Measurements from ENCODE around the gene CEP170. TPM values are rescaled to one million over a fixed set of nuclear protein-coding genes. Genes with fewer than 3 reads are reported as not detected.
"Not testable (repeated sequence)": the region's sequence is repeated elsewhere in the genome, so short reads cannot be mapped to it uniquely, and the experiment has no call there.

CEP170 gene
- total RNA-seq, 1 donor from 2014 or later, result 51.1 TPM

GRCh38 chr1:243216741-243217140, 38.3 kb downstream of the CEP170 start:
- H3K4me1 ChIP-seq (ENCODE audit: control insufficient read depth in 3 of 3, insufficient read depth in 3 of 3, low read length in 3 of 3), result no peaks in the 10 kb centered on the region
- no peak overlapping the region for H3K4me3 ChIP-seq (ENCODE audit: low read length in 3 of 3)
- no peaks in the 10 kb centered on the region for H3K9me3 ChIP-seq (ENCODE audit: control insufficient read depth in 3 of 3, low read length in 3 of 3)
- peaks cover 5 to 20% (median 12%) of the 10 kb centered on the region in 3 donors for H3K36me3 ChIP-seq (ENCODE audit: control insufficient read depth in 3 of 3, insufficient read depth in 3 of 3, low read length in 3 of 3)
- H3K9ac ChIP-seq (ENCODE audit: low read depth in 1 of 3, low read length in 3 of 3), result no peak overlapping the region
- no peak overlapping the region for H3K27ac ChIP-seq (ENCODE audit: low read depth, low read length)
- no peaks in the 10 kb centered on the region for H3K27me3 ChIP-seq (ENCODE audit: control insufficient read depth in 3 of 3, insufficient read depth in 3 of 3, low read length in 3 of 3)

GRCh38 chr1:243215276-243215875, 39.7 kb downstream of the CEP170 start:
- not testable (repeated sequence) for H3K4me1 ChIP-seq (ENCODE audit: control insufficient read depth in 3 of 3, insufficient read depth in 3 of 3, low read length in 3 of 3); H3K27ac ChIP-seq (ENCODE audit: low read depth, low read length); H3K4me3 ChIP-seq (ENCODE audit: low read length in 3 of 3); H3K27me3 ChIP-seq (ENCODE audit: control insufficient read depth in 3 of 3, insufficient read depth in 3 of 3, low read length in 3 of 3); H3K9ac ChIP-seq (ENCODE audit: low read depth in 1 of 3, low read length in 3 of 3); H3K9me3 ChIP-seq (ENCODE audit: control insufficient read depth in 3 of 3, low read length in 3 of 3)
- peaks cover 0 to 12% (median 3%) of the 10 kb centered on the region in 3 donors for H3K36me3 ChIP-seq (ENCODE audit: control insufficient read depth in 3 of 3, insufficient read depth in 3 of 3, low read length in 3 of 3)

DNA sequence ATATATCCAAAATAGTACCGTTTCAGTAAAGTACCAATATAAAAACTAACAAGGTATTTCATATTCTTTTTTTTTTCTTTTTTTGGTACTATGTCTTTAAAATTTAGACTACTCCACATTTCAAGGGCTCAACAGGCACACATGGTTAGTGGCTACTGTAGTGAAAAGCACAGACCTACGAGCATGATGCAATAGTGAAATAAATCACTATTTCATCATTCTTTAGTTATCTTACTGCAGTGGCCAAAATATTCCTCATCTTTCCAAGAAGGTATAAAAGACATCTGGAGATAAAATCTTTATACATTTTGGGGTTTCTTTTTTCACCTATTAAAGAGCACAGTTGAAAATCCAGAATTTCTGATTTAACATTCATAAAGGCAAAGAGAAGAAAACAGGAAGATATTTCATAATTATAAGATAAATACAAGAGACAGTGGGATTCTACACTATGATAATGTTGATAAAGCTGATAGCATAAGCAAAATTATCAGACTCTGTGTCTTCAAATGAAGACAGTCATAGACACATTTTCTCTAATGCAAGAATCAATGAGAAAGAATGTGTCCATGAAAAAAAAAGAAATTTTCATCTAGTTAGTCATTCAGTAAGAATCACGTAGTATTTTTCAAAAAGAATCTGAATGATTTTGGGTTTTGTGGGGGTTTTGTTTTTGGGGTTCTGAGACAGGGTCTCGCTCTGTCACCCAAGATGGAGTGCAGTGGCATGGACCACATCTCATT, 41.9 kb downstream of the CEP170 start:
- peaks cover 0 to 5% (median 0%) of the 10 kb centered on the region in 3 donors for H3K36me3 ChIP-seq (ENCODE audit: control insufficient read depth in 3 of 3, insufficient read depth in 3 of 3, low read length in 3 of 3)
- H3K9ac ChIP-seq (ENCODE audit: low read depth in 1 of 3, low read length in 3 of 3), result no peak overlapping the region
- no peak overlapping the region for H3K4me3 ChIP-seq (ENCODE audit: low read length in 3 of 3)
- no peaks in the 10 kb centered on the region for H3K4me1 ChIP-seq (ENCODE audit: control insufficient read depth in 3 of 3, insufficient read depth in 3 of 3, low read length in 3 of 3)
- H3K27ac ChIP-seq (ENCODE audit: low read depth, low read length), result no peak overlapping the region
- H3K27me3 ChIP-seq (ENCODE audit: control insufficient read depth in 3 of 3, insufficient read depth in 3 of 3, low read length in 3 of 3), result no peaks in the 10 kb centered on the region
- no peaks in the 10 kb centered on the region for H3K9me3 ChIP-seq (ENCODE audit: control insufficient read depth in 3 of 3, low read length in 3 of 3)

DNA sequence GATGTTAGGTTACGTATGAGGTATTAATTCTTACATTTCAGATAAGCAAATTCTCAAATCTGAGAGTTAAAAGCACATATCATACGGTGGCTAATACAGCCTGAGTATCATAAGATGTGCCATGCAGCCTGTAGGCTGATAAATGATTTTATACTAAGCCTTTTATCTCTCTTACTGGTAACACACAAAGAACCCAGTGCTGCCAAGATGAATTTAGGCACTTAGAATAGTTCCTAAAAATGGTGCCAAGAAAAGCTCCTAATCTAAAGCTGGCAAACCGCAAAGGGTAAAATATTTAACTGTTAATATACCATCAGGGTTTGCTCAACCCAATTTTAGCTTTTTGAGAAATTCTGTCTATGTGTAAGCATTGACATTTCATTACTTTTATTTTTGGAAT, 43.1 kb downstream of the CEP170 start:
- H3K9ac ChIP-seq (ENCODE audit: low read depth in 1 of 3, low read length in 3 of 3); H3K27me3 ChIP-seq (ENCODE audit: control insufficient read depth in 3 of 3, insufficient read depth in 3 of 3, low read length in 3 of 3); H3K9me3 ChIP-seq (ENCODE audit: control insufficient read depth in 3 of 3, low read length in 3 of 3); H3K4me3 ChIP-seq (ENCODE audit: low read length in 3 of 3); H3K36me3 ChIP-seq (ENCODE audit: control insufficient read depth in 3 of 3, insufficient read depth in 3 of 3, low read length in 3 of 3); H3K27ac ChIP-seq (ENCODE audit: low read depth, low read length); H3K4me1 ChIP-seq (ENCODE audit: control insufficient read depth in 3 of 3, insufficient read depth in 3 of 3, low read length in 3 of 3): not testable (repeated sequence)

GRCh38 chr1:243205026-243205501, 50.0 kb downstream of the CEP170 start:
- H3K36me3 ChIP-seq (ENCODE audit: control insufficient read depth in 3 of 3, insufficient read depth in 3 of 3, low read length in 3 of 3); H3K27me3 ChIP-seq (ENCODE audit: control insufficient read depth in 3 of 3, insufficient read depth in 3 of 3, low read length in 3 of 3); H3K4me1 ChIP-seq (ENCODE audit: control insufficient read depth in 3 of 3, insufficient read depth in 3 of 3, low read length in 3 of 3); H3K4me3 ChIP-seq (ENCODE audit: low read length in 3 of 3); H3K9ac ChIP-seq (ENCODE audit: low read depth in 1 of 3, low read length in 3 of 3); H3K9me3 ChIP-seq (ENCODE audit: control insufficient read depth in 3 of 3, low read length in 3 of 3): not testable (repeated sequence)
- H3K27ac ChIP-seq (ENCODE audit: low read depth, low read length), result peak overlapping the region; percentile 13

GRCh38 chr1:243204336-243204735, 50.7 kb downstream of the CEP170 start:
- H3K4me1 ChIP-seq (ENCODE audit: control insufficient read depth in 3 of 3, insufficient read depth in 3 of 3, low read length in 3 of 3); H3K36me3 ChIP-seq (ENCODE audit: control insufficient read depth in 3 of 3, insufficient read depth in 3 of 3, low read length in 3 of 3); H3K27ac ChIP-seq (ENCODE audit: low read depth, low read length); H3K4me3 ChIP-seq (ENCODE audit: low read length in 3 of 3); H3K27me3 ChIP-seq (ENCODE audit: control insufficient read depth in 3 of 3, insufficient read depth in 3 of 3, low read length in 3 of 3); H3K9me3 ChIP-seq (ENCODE audit: control insufficient read depth in 3 of 3, low read length in 3 of 3); H3K9ac ChIP-seq (ENCODE audit: low read depth in 1 of 3, low read length in 3 of 3): not testable (repeated sequence)

- H3K27me3 ChIP-seq (ENCODE audit: control insufficient read depth in 3 of 3, insufficient read depth in 3 of 3, low read length in 3 of 3); H3K9me3 ChIP-seq (ENCODE audit: control insufficient read depth in 3 of 3, low read length in 3 of 3); H3K27ac ChIP-seq (ENCODE audit: low read depth, low read length): not testable (repeated sequence)
Observed at GRCh38 chr1:243203196-243203595, 51.9 kb downstream of the CEP170 start.

DNA sequence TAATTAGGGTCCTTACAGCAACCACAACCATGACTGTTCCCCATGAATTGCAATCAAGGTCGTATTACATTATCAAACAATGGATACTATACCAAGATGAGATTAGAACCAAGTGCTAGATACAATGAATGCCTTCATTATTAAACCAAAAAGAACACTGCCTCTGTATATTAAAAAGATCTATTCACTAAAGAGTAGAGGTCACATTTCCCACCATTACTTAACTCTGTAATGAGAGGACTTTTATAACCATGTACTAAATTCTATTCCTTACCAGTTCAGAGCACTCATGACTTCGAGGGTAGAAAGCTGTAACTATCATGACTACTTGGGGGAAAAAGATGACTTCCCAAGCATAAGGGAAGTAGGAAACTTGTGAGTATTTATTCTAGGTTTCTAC, 53.8 kb downstream of the CEP170 start:
- not testable (repeated sequence) for H3K27me3 ChIP-seq (ENCODE audit: control insufficient read depth in 3 of 3, insufficient read depth in 3 of 3, low read length in 3 of 3); H3K9me3 ChIP-seq (ENCODE audit: control insufficient read depth in 3 of 3, low read length in 3 of 3); H3K27ac ChIP-seq (ENCODE audit: low read depth, low read length); H3K9ac ChIP-seq (ENCODE audit: low read depth in 1 of 3, low read length in 3 of 3); H3K36me3 ChIP-seq (ENCODE audit: control insufficient read depth in 3 of 3, insufficient read depth in 3 of 3, low read length in 3 of 3); H3K4me1 ChIP-seq (ENCODE audit: control insufficient read depth in 3 of 3, insufficient read depth in 3 of 3, low read length in 3 of 3); H3K4me3 ChIP-seq (ENCODE audit: low read length in 3 of 3)

More at GRCh38 chr1:243203196-243203595, 51.9 kb downstream of the CEP170 start:
- not testable (repeated sequence) for H3K4me1 ChIP-seq (ENCODE audit: control insufficient read depth in 3 of 3, insufficient read depth in 3 of 3, low read length in 3 of 3); H3K9ac ChIP-seq (ENCODE audit: low read depth in 1 of 3, low read length in 3 of 3); H3K36me3 ChIP-seq (ENCODE audit: control insufficient read depth in 3 of 3, insufficient read depth in 3 of 3, low read length in 3 of 3); H3K4me3 ChIP-seq (ENCODE audit: low read length in 3 of 3)

- not testable (repeated sequence) for H3K4me3 ChIP-seq (ENCODE audit: low read length in 3 of 3); H3K27ac ChIP-seq (ENCODE audit: low read depth, low read length); H3K27me3 ChIP-seq (ENCODE audit: control insufficient read depth in 3 of 3, insufficient read depth in 3 of 3, low read length in 3 of 3); H3K9ac ChIP-seq (ENCODE audit: low read depth in 1 of 3, low read length in 3 of 3); H3K36me3 ChIP-seq (ENCODE audit: control insufficient read depth in 3 of 3, insufficient read depth in 3 of 3, low read length in 3 of 3); H3K9me3 ChIP-seq (ENCODE audit: control insufficient read depth in 3 of 3, low read length in 3 of 3); H3K4me1 ChIP-seq (ENCODE audit: control insufficient read depth in 3 of 3, insufficient read depth in 3 of 3, low read length in 3 of 3)
Observed at GRCh38 chr1:243197524-243197923, 57.6 kb downstream of the CEP170 start.

- not testable (repeated sequence) for H3K27ac ChIP-seq (ENCODE audit: low read depth, low read length); H3K9ac ChIP-seq (ENCODE audit: low read depth in 1 of 3, low read length in 3 of 3); H3K36me3 ChIP-seq (ENCODE audit: control insufficient read depth in 3 of 3, insufficient read depth in 3 of 3, low read length in 3 of 3)
Observed at GRCh38 chr1:243193330-243193729, 61.8 kb downstream of the CEP170 start.

More at GRCh38 chr1:243193330-243193729, 61.8 kb downstream of the CEP170 start:
- not testable (repeated sequence) for H3K4me3 ChIP-seq (ENCODE audit: low read length in 3 of 3); H3K4me1 ChIP-seq (ENCODE audit: control insufficient read depth in 3 of 3, insufficient read depth in 3 of 3, low read length in 3 of 3); H3K27me3 ChIP-seq (ENCODE audit: control insufficient read depth in 3 of 3, insufficient read depth in 3 of 3, low read length in 3 of 3); H3K9me3 ChIP-seq (ENCODE audit: control insufficient read depth in 3 of 3, low read length in 3 of 3)
